RKO (cell line): ENCODE measurements around the gene ANKRD28.

Source experiments
- DNase-seq: peaks from one replicate; pipeline ENCODE4 v3.0.0-alpha.2; 2016; ENCODE audit warnings: low spot score

Gene ANKRD28

DNA sequence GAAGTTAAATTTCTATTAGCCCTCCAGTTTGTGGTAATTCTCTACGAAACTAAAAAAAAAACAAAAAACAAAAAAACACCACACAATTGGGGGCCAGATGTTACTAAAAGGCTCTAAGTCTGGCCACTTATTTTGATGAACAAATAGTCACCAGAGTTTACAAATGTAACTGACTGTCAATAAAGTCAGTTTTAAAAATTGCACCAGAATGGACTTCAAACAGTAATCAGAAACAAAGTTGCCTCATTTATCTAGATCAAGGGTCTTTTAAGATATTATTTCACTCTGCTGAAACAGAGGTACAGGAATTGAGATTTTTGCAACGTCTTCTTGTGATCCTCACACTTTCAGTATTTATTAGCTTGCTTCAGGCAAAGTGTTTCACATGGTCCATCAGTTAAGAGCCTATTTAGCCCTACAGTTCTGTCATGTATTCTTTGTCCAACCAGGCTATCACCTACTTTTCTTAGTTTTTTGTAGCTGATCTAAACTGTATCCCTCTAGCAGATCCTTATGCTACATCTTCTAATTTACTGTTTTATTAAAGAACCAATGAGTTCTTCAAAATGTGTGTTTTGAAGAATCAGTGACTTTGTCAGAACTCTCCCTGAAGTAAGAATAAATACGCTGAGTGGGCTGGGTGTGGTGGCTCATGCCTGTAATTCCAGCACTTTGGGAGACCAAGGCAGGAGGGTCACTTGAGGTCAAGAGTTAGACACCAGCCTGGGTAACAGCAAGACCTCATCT, 74.7 kb downstream of the ANKRD28 start:
- DNase-seq, result no peak

DNA sequence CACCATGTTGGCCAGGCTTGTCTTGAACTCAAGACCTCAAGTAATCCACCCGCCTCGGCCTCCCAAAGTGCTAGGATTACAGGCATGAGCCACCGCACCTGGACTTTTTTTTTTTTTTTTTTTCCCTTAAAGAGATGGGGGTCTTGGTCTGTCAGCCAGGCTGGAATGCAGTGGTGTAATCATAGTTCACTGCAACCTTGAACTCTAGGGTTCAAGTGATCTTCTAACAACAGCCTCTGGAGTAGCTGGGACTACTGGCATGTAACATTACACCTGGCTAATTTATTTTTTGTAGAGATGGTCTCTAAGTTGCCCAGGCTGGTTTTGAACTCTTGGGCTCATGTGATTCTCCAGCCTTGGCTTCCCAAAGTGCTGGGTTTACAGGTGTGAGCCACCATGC, 81.6 kb downstream of the ANKRD28 start:
- DNase-seq, result no peak

- DNase-seq, result no peak
These were observed 83.3 kb downstream of the ANKRD28 start for GRCh38 chr3:15714448-15714847.

DNA sequence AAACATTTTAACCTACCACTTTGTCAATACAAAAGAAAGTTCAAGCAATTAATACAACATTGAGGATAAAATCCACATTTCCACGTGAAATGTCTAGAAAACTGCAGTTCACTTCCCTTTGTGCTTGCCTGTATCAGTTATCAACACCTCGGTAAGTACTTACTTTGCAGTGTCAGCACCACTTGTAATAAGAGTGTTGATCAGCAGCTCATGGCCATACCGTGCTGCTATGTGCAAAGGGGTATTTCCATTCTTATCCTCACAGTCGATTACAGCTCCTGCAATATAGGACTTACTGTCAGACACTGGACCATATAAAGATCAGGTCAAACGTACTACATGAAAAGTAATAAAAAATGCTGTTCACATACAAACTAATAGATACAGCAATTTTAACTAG, 84.4 kb downstream of the ANKRD28 start:
- DNase-seq, result no peak

DNA sequence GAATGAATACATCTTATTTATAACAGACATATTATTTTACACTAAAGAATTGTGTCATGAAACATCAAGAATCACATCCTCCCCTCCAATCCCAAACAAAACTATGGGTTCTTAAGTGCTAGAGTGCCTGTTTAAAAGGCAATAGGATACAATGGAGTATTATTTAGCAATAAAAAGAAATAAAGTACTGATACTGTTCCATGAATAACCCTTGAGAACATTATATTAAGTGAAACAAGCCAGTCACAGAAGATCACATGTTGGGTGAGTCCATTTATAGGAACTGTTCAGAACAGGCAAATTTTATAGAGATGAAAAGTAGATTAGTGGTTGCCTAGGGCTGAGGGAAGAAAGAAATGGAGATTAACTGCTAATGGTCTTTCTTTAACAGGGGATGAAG, 86.5 kb downstream of the ANKRD28 start:
- no peak for DNase-seq

GRCh38 chr3:15708882-15709677, 88.7 kb downstream of the ANKRD28 start:
- peak; percentile 11 for DNase-seq

GRCh38 chr3:15707779-15708178, 90.0 kb downstream of the ANKRD28 start:
- no peak for DNase-seq

GRCh38 chr3:15703346-15703745, 94.4 kb downstream of the ANKRD28 start:
- no peak for DNase-seq

- DNase-seq, result no peak
These were observed 103.2 kb downstream of the ANKRD28 start for GRCh38 chr3:15694628-15695027.

DNA sequence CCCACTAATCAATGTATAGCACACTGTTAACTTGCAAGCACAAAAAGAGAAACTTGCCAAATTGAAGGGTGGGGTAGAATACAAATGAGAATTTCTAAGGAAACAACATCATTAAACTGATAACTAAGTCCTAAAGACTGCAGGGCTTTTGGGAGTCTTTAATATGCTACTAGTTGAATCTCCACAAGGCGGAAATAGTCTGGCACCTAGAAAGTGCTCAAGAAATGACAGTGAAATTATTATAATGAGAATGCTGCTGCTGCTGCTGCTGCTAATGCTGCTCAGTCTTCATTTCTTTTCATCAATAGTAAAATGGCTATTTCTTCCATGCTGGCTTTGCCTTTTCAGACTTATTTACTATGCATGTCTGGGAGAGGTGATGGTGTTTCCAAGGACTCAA, 104.4 kb downstream of the ANKRD28 start:
- DNase-seq, result no peak

DNA sequence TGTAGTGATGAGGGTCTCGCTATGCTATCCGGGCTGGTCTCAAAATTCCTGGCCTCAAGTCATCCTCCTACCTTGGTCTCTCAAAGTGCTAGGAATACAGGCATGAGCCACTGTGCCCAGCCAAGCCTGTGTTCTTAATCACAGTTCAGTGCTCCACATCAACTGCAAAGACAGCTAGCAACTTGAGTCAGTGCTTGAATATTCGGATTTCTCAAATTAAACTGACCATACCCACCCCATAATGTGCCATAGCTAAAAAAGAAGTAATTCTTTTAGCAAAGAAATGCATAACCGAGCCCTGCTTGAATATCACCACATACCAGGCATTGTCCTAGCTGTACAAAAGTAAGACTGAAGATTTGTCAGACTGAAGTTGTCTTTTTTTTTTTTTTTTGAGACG, 107.0 kb downstream of the ANKRD28 start:
- no peak for DNase-seq

DNA sequence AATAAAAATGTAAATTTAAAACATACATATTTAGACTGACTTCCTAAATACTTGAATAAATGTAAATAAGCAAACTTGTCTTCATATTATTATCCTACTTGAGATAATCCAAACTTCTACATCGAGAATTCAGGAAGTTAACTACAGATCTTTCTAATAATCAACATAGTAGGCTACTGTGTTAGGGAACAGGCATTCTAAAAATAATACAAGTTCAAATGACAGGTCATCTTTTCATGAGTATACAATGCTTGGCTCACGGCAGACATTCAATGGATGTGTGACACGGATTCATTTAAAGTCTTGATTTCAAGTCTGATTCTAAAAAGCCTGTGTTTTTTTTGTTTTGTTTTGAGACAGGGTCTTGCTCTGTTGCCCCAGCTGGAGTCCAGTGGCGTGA, 107.5 kb downstream of the ANKRD28 start:
- no peak for DNase-seq

- DNase-seq, result no peak
These were observed 111.9 kb downstream of the ANKRD28 start for GRCh38 chr3:15685927-15686326.

- DNase-seq, result no peak
These were observed 114.5 kb downstream of the ANKRD28 start for GRCh38 chr3:15683253-15683652.

GRCh38 chr3:15682561-15683185, 115.1 kb downstream of the ANKRD28 start:
- DNase-seq, result no peak

GRCh38 chr3:15681668-15682067, 116.1 kb downstream of the ANKRD28 start:
- no peak for DNase-seq

DNA sequence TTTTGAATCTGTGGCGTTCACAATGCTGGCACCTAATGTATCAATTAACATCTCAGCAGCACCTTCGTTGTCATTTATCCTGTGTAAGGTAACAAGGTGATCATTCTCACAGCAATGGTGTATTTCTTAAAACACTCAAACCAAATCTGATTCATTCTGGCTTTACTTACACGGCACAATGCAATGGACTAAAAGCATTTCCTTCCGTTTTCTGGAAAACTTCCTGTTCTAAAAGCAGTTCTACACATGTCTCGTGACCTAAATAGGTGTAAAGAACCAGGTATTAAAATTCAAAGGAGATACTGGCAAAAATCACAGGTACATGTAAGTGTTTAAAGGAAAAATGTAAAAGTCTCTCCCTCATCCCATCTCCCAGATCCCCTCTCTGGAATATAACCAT, 118.5 kb downstream of the ANKRD28 start:
- no peak for DNase-seq

GRCh38 chr3:15676259-15676658, 121.5 kb downstream of the ANKRD28 start:
- DNase-seq, result no peak

- no peak for DNase-seq
These were observed 124.2 kb downstream of the ANKRD28 start for GRCh38 chr3:15673536-15673935.

- DNase-seq, result no peak
These were observed 130.3 kb downstream of the ANKRD28 start for GRCh38 chr3:15667484-15667883.

DNA sequence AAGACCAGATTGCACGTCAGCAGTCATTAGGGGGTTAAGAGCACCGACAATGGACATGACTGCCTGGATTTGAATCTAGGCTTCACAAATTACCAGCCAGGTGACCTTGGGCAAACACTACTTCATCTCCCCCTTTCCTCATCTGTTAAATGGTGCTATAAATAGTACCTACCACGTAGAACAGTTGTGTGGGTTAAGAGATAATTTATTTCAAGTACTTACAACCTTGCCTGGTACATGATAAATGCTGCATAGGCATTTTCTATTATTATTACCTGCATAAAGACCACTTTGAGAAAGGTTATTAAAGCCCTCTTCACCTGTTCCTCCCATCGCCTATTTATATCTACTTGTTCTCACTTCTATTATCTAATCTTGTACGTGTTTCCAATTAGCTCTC, 131.5 kb downstream of the ANKRD28 start:
- DNase-seq, result no peak

GRCh38 chr3:15665510-15666150, 132.1 kb downstream of the ANKRD28 start:
- DNase-seq, result peak; percentile 32

GRCh38 chr3:15664144-15664543, 133.6 kb downstream of the ANKRD28 start:
- no peak for DNase-seq
